KMS-11 (cell line): ENCODE data around the gene STRIP1.

Experiments
- H2AFZ ChIP-seq: fragments of 200-600 bp; sonication (generic); 2 replicates; pipeline ENCODE4 v1.6.1; 2016; ENCODE audit warnings: antibody characterized with exemption, mixed run types, low read depth
- H3K27ac ChIP-seq: fragments of 200-600 bp; sonication (generic); 2 replicates; pipeline ENCODE4 v1.6.1; 2016; ENCODE audit warnings: mild to moderate bottlenecking, mixed run types
- H3K27me3 ChIP-seq: fragments of 200-600 bp; sonication (generic); 2 replicates; pipeline ENCODE4 v1.6.1; 2017; ENCODE audit warnings: mild to moderate bottlenecking, low read depth, mixed run types, moderate library complexity; ENCODE audit not compliant: insufficient read depth
- H3K36me3 ChIP-seq: fragments of 200-600 bp; sonication (generic); 2 replicates; pipeline ENCODE4 v1.6.1; 2017; ENCODE audit warnings: mild to moderate bottlenecking, mixed run types; ENCODE audit not compliant: insufficient read depth
- H3K4me1 ChIP-seq: fragments of 200-600 bp; sonication (generic); 2 replicates; pipeline ENCODE4 v1.6.1; 2016; ENCODE audit warnings: mild to moderate bottlenecking, low read depth, mixed run types; ENCODE audit not compliant: poor library complexity, severe bottlenecking
- H3K4me2 ChIP-seq: fragments of 200-600 bp; sonication (generic); 2 replicates; pipeline ENCODE4 v1.7.0; 2016; ENCODE audit warnings: mild to moderate bottlenecking, mixed run types
- H3K4me3 ChIP-seq: fragments of 200-600 bp; sonication (generic); IDR thresholded peaks from 2 replicates; pipeline ENCODE4 v1.6.1; 2017; ENCODE audit warnings: low read depth, low read length, mixed read lengths; ENCODE audit not compliant: insufficient read depth
- H3K79me2 ChIP-seq: fragments of 200-600 bp; sonication (generic); 2 replicates; pipeline ENCODE4 v1.6.1; 2016; ENCODE audit warnings: low read depth, mixed run types; ENCODE audit not compliant: insufficient read depth
- H3K9ac ChIP-seq: fragments of 200-600 bp; sonication (generic); 2 replicates; pipeline ENCODE4 v1.6.1; 2016; ENCODE audit warnings: mild to moderate bottlenecking, mixed run types
- H4K20me1 ChIP-seq: fragments of 200-600 bp; sonication (generic); 2 replicates; pipeline ENCODE4 v1.6.1; 2016; ENCODE audit warnings: mild to moderate bottlenecking, mixed run types; ENCODE audit not compliant: insufficient read depth
- CTCF ChIP-seq: fragments of 200-600 bp; sonication (generic); conservative IDR thresholded peaks from 2 replicates; pipeline ENCODE4 v1.6.1; 2017; ENCODE audit warnings: low read depth, mild to moderate bottlenecking, antibody characterized with exemption, low read length, moderate library complexity, mixed read lengths

The STRIP1 gene

DNA sequence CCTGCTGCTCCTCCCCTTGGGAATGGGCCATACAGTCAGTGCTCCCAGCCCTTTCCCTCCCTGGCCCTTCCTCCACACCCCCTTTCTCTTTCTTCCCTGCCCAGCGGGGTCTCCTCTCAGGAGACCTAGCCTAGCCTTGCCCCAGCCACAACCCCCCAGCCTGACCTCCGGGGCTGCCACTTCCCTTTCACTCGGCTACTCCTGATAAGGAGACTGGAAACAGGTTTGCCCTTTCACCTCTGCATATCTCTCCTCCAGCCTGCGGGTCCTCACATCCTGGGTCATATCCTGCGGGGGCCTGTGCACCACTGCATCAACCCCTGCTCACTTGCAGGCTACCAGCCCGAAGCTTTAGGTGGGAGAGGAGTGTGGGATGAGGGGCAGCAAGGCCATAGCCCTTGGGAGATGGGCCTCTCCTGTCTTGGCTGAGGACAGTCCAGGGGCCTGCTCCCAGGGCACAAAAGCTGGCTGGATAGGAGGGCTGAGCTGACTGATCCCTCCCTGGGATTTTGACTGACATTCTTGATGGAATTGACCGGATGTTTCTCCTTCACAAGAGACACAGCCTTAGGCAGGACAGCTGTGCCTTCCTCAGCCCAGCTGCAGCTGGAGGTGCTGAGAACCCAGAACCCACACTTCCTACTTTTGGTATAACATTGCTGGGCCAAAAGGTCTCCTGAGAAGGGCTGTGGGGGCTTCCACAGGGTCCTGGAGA, 55.3 kb downstream of the STRIP1 start:
- Histone ChIP-seq H3K36me3 (no peaks in the 10 kb centered on the region), H3K9ac (no peak overlapping the region), H3K4me1 (no peaks in the 10 kb centered on the region), H2AFZ (no peak overlapping the region), H3K27ac (no peak overlapping the region), H4K20me1 (no peaks in the 10 kb centered on the region), H3K79me2 (no peaks in the 10 kb centered on the region), H3K27me3 (peaks cover 18% of the 10 kb centered on the region; the same call in 1 of the 2 replicates), H3K4me3 (no peak overlapping the region), H3K4me2 (no peak overlapping the region)
- no peak for TF ChIP-seq CTCF

GRCh38 chr1:110091381-110091780, 57.0 kb downstream of the STRIP1 start:
- no peaks in the 10 kb centered on the region for H4K20me1 ChIP-seq
- no peak for TF ChIP-seq CTCF
- peaks cover 4% of the 10 kb centered on the region; the same call in 1 of the 2 replicates for H3K27me3 ChIP-seq
- no peaks in the 10 kb centered on the region for H3K79me2 ChIP-seq
- H2AFZ ChIP-seq: no peak overlapping the region
- H3K4me3 ChIP-seq: no peak overlapping the region
- H3K4me2 ChIP-seq: no peak overlapping the region
- no peaks in the 10 kb centered on the region for H3K36me3 ChIP-seq
- no peaks in the 10 kb centered on the region for H3K4me1 ChIP-seq
- no peak overlapping the region for H3K9ac ChIP-seq
- H3K27ac ChIP-seq: no peak overlapping the region

DNA sequence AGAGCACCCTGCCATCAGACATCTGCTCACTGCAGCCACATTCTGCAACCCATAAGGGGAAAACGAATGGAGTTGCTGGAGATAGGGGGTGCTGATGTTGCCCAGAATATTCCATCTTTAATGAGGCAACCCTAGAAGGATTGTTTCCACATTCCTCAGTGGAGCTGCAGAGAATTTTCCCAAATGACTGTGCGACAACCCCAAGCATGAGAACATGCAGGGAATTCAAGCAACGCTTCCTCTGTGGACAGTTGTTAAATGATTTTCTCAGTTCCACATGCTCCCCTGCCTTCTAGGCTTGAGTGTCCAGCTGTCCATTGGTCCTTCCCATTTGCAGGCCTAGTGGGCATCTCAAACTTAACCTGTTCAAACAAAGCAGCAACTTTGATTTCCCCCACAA, 57.4 kb downstream of the STRIP1 start:
- Histone ChIP-seq H3K4me1 (no peaks in the 10 kb centered on the region), H3K4me2 (no peak overlapping the region), H3K9ac (no peak overlapping the region), H3K4me3 (no peak overlapping the region), H4K20me1 (no peaks in the 10 kb centered on the region), H3K27ac (no peak overlapping the region), H3K27me3 (peaks cover under 1% of the 10 kb centered on the region; the same call in 1 of the 2 replicates), H3K79me2 (no peaks in the 10 kb centered on the region), H2AFZ (no peak overlapping the region), H3K36me3 (no peaks in the 10 kb centered on the region)
- no peak for TF ChIP-seq CTCF

DNA sequence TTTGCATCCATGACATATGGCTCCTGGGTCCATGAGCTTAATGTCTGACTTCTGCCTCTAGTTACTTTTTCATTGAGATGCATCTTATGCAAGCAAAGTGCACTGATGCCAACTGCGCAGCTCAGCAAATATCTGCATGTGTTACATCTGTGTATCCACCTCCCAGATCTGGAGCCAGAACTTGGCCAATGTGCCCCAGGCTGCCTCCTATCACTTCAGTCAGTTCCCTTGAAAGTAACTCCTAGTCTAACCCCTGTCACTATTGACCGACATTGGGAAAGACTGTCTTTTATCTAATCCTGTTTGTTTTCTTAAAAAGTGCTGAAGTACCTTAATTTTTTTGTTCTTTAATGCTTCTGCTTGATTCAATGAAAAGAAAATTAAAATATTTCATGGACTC, 58.6 kb downstream of the STRIP1 start:
- no peak for TF ChIP-seq CTCF
- no peaks in the 10 kb centered on the region for H3K27me3 ChIP-seq

More for the DNA sequence above, 58.6 kb downstream of the STRIP1 start:
- Histone ChIP-seq H4K20me1 (no peaks in the 10 kb centered on the region), H3K4me2 (no peak overlapping the region), H3K36me3 (no peaks in the 10 kb centered on the region), H3K4me3 (no peak overlapping the region), H3K27ac (no peak overlapping the region), H3K9ac (no peak overlapping the region), H2AFZ (no peak overlapping the region), H3K4me1 (no peaks in the 10 kb centered on the region), H3K79me2 (no peaks in the 10 kb centered on the region)
